IMR-90 (cell line): Measurements from ENCODE around the gene LCNL1. TPM values are rescaled to one million over a fixed set of nuclear protein-coding genes. Genes with fewer than 3 reads are reported as not detected.

Experiments used
- ATAC-seq: fragments of 200-7000 bp; cut with Tn5 transposase; 2 replicates; pipeline ENCODE4 v1.9.1; 2020; ENCODE audit warnings: low read depth, mild to moderate bottlenecking, moderate library complexity
- BruUV-seq: library from RNA; stranded (reverse); fragments of 400-500 nt; replicated peaks from 2 replicates; lab custom pipeline; 2021; lab: Mats Ljungman, UMichigan
- CTCF ChIA-PET: fragments of 300-600 bp; formaldehyde crosslinking; extraction: SDS; loops from one replicate; lab custom pipeline; 2021; ENCODE audit warnings: antibody characterized with exemption; lab: Yijun Ruan, JAX
- POLR2A ChIA-PET: fragments of 300-600 bp; sonication (Branson Sonifier 250); formaldehyde crosslinking; loops from one replicate; lab custom pipeline; 2022; ENCODE audit warnings: antibody characterized with exemption; ENCODE audit not compliant: unreplicated experiment; lab: Charles Lee
- DNase-seq: peaks from one replicate; pipeline ENCODE4 v3.0.0; 2013
- H2AFZ ChIP-seq: replicated peaks from 2 replicates; pipeline ENCODE3; 2013; ENCODE audit warnings: low read length, mild to moderate bottlenecking; ENCODE audit not compliant: poor library complexity
- H2AK5ac ChIP-seq: 2 replicates; pipeline ENCODE4 v1.6.1; 2013; ENCODE audit warnings: low read depth, low read length, inconsistent platforms
- H2AK9ac ChIP-seq: replicated peaks from 2 replicates; pipeline ENCODE3; 2013; ENCODE audit warnings: mild to moderate bottlenecking, low read depth, low read length, moderate library complexity; ENCODE audit not compliant: poor library complexity
- H2BK120ac ChIP-seq: 2 replicates; pipeline ENCODE4 v1.6.1; 2013; ENCODE audit warnings: low read depth, low read length, inconsistent platforms
- H2BK15ac ChIP-seq: 3 replicates; pipeline ENCODE4 v1.6.1; 2013; ENCODE audit warnings: low read depth, low read length, inconsistent platforms
- H2BK20ac ChIP-seq: 2 replicates; pipeline ENCODE4 v1.6.1; 2013; ENCODE audit warnings: low read depth, mild to moderate bottlenecking, inconsistent platforms, low read length, moderate library complexity
- H2BK5ac ChIP-seq: 2 replicates; pipeline ENCODE4 v1.6.1; 2013; ENCODE audit warnings: mild to moderate bottlenecking, low read depth, low read length, inconsistent platforms; ENCODE audit not compliant: poor library complexity, severe bottlenecking
- H3K14ac ChIP-seq: replicated peaks from 2 replicates; pipeline ENCODE4 v1.6.1; 2013; ENCODE audit warnings: low read depth, low read length, inconsistent platforms
- H3K18ac ChIP-seq: 2 replicates; pipeline ENCODE4 v1.6.1; 2013; ENCODE audit warnings: low read depth, low read length, control low read depth
- H3K23ac ChIP-seq: 2 replicates; pipeline ENCODE4 v1.6.1; 2013; ENCODE audit warnings: low read depth, low read length, inconsistent platforms
- H3K27ac ChIP-seq: 2 replicates; pipeline ENCODE4 v1.5.1; 2013; ENCODE audit warnings: mild to moderate bottlenecking, control low read depth, low read length; ENCODE audit not compliant: insufficient read depth
- H3K27me3 ChIP-seq: 2 replicates; pipeline ENCODE4 v1.6.1; 2013; ENCODE audit warnings: low read length; ENCODE audit not compliant: control insufficient read depth, insufficient read depth
- H3K36me3 ChIP-seq: 2 replicates; pipeline ENCODE4 v1.6.1; 2013; ENCODE audit warnings: low read length, mixed read lengths; ENCODE audit not compliant: control insufficient read depth, insufficient read depth
- H3K4ac ChIP-seq: 2 replicates; pipeline ENCODE4 v1.6.1; 2013; ENCODE audit warnings: low read depth, low read length, inconsistent platforms
- H3K4me1 ChIP-seq: 2 replicates; pipeline ENCODE4 v1.6.1; 2013; ENCODE audit warnings: low read length, mixed read lengths; ENCODE audit not compliant: control insufficient read depth, insufficient read depth
- H3K4me2 ChIP-seq: 2 replicates; pipeline ENCODE4 v1.6.1; 2013; ENCODE audit warnings: low read depth, mild to moderate bottlenecking, control low read depth, low read length, moderate library complexity
- H3K4me3 ChIP-seq: 2 replicates; pipeline ENCODE4 v1.5.1; 2013; ENCODE audit warnings: low read depth, mild to moderate bottlenecking, control low read depth, low read length, moderate library complexity; ENCODE audit not compliant: insufficient read depth
- H3K56ac ChIP-seq: 2 replicates; pipeline ENCODE4 v1.6.1; 2013; ENCODE audit warnings: low read length, inconsistent platforms; ENCODE audit not compliant: insufficient read depth; ENCODE audit errors: extremely low read depth
- H3K79me1 ChIP-seq, 2 experiments: 2 replicates each; pipeline ENCODE4 v1.6.1; 2013; ENCODE audit warnings: low read length in 2 of 2, inconsistent platforms in 1 of 2, low read depth in 1 of 2
- H3K9ac ChIP-seq: 2 replicates; pipeline ENCODE4 v1.6.1; 2013; ENCODE audit warnings: low read depth, low read length, control low read depth
- H3K9me1 ChIP-seq: 2 replicates; pipeline ENCODE4 v1.6.1; 2013; ENCODE audit warnings: low read length, inconsistent platforms; ENCODE audit not compliant: insufficient read depth
- H3K9me3 ChIP-seq: 2 replicates; pipeline ENCODE4 v1.6.1; 2013; ENCODE audit warnings: low read length; ENCODE audit not compliant: control insufficient read depth, insufficient read depth
- H4K20me1 ChIP-seq: 2 replicates; pipeline ENCODE4 v1.6.1; 2013; ENCODE audit warnings: low read length, inconsistent platforms; ENCODE audit not compliant: insufficient read depth
- H4K5ac ChIP-seq: 2 replicates; pipeline ENCODE4 v1.6.1; 2013; ENCODE audit warnings: mild to moderate bottlenecking, low read depth, low read length, control low read depth
- H4K8ac ChIP-seq, 2 experiments: 2 replicates each; pipeline ENCODE4 v1.6.1; 2013; ENCODE audit warnings: low read depth in 2 of 2, low read length in 2 of 2, control low read depth in 1 of 2, inconsistent platforms in 1 of 2
- H4K91ac ChIP-seq: 2 replicates; pipeline ENCODE4 v1.6.1; 2013; ENCODE audit warnings: low read depth, low read length, inconsistent platforms; ENCODE audit not compliant: insufficient read depth
- WGBS, 2 experiments: methylation state at CpG; one replicate each; pipeline versions ENCODE4 v1.1.5 to v1.1.7; 2013; ENCODE audit warnings: missing lambda C conversion rate in 2 of 2; ENCODE audit not compliant: insufficient read length in 1 of 2; ENCODE audit errors: extremely low coverage in 2 of 2; 5-methylcytosine and 5-hydroxymethylcytosine counted together
- dilution Hi-C: fragments of 300-500 bp; cut with HindIII; formaldehyde crosslinking; loops from one replicate; pipeline ENCODE4 v1.14.3; 2018; ENCODE audit warnings: low sequenced_read_pairs; ENCODE audit not compliant: unreplicated experiment
- in situ Hi-C: fragments of 300-500 bp; cut with MboI; formaldehyde crosslinking; loops from 3 replicates; pipeline ENCODE4 v1.14.3; 2019; ENCODE audit warnings: low sequenced_read_pairs, inconsistent platforms, mixed read lengths
- intact Hi-C: fragments of 100-400 bp; cut with micrococcal nuclease; formaldehyde crosslinking; loops from 2 replicates; pipeline ENCODE4 v1.10.0; 2022
- polyA plus RNA-seq, 3 experiments: library from polyadenylated mRNA; depleted of rRNA; stranded (reverse); fragments of >200 nt; gene quantifications; 2 replicates each; pipeline ENCODE4 v1.2.3, GENCODE V29; 2012; ENCODE audit warnings: low replicate concordance in 1 of 3
- total RNA-seq: library from RNA; depleted of rRNA; stranded (reverse); fragments of >200 nt; gene quantifications from 2 replicates; pipeline ENCODE4 v1.2.3, GENCODE V29; 2012
- TF ChIP-seq, protein P1 (sequence below): conservative IDR thresholded peaks from 2 replicates; pipeline ENCODE4 v1.5.1; 2012; ENCODE audit warnings: mild to moderate bottlenecking, low read depth, low read length, improper control_type of control experiment

The LCNL1 gene
- total and polyA plus RNA-seq, 2 of the 4 experiments (the other 2 are of a cell fraction), result 0.15 TPM; not detected in 1

DNA sequence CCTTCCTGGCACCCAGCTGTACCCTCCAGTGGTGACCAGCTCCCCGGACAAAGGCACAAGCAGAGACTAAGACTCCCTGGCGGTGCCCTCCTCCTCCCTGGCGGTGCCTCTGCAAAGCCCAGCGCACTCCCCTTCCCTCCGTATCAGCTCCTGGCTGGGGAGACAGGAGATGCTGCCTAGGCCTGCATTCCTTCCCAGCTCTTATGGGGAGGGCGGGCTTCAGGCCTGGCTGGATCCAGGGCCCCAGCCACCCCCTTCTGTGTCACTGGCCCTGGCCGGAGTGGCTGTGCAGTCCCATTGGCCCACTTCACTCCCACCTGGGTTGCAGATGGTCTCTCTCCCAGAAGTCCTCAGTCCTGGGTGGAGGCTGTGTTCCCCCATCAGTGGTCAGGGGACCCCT, 24.3 kb upstream of the LCNL1 start:
- no peak overlapping the region for H3K4ac ChIP-seq
- H2BK5ac ChIP-seq, result no peak overlapping the region
- H3K79me1 ChIP-seq, result no peaks in the 10 kb centered on the region
- no peak overlapping the region for H3K4me3 ChIP-seq
- ATAC-seq (no peak), DNase-seq (no peak)
- H2BK120ac ChIP-seq, result no peak overlapping the region
- no peak overlapping the region for H3K27ac ChIP-seq
- H4K91ac ChIP-seq, result no peak overlapping the region
- ChIA-PET CTCF (no interaction called here), POLR2A (no interaction called here)
- H2BK20ac ChIP-seq, result no peak overlapping the region
- H3K9me1 ChIP-seq, result peaks cover 2% of the 10 kb centered on the region; the same call in 1 of the 2 replicates
- no peak overlapping the region for H3K14ac ChIP-seq
- no peak overlapping the region for H4K5ac ChIP-seq
- H3K9me3 ChIP-seq, result peaks cover 3% of the 10 kb centered on the region
- H3K56ac ChIP-seq, result no peak overlapping the region
- no peak overlapping the region for H2BK15ac ChIP-seq
- intact Hi-C loops (no loop called here), dilution Hi-C loops (no loop called here), in situ Hi-C loops (no loop called here)
- no peak overlapping the region for H3K9ac ChIP-seq
- 72% methylated on average over 5 of the region's 7 CpGs; no CpG with 5 or more reads in 1 of the 2 experiments for WGBS, 2 experiments
- H3K36me3 ChIP-seq, result no peaks in the 10 kb centered on the region
- no TSS peak for BruUV-seq
- H3K23ac ChIP-seq, result no peak overlapping the region
- H3K18ac ChIP-seq, result no peak overlapping the region
- H2AK9ac ChIP-seq, result peak overlapping the region; percentile 65
- no peaks in the 10 kb centered on the region for H3K4me1 ChIP-seq
- H4K8ac ChIP-seq, result no peak overlapping the region
- no peak overlapping the region for H3K4me2 ChIP-seq
- peaks cover 27% of the 10 kb centered on the region for H3K27me3 ChIP-seq
- no peak overlapping the region for H2AFZ ChIP-seq
- no peaks in the 10 kb centered on the region for H4K20me1 ChIP-seq
- TF ChIP-seq, protein P1, sequence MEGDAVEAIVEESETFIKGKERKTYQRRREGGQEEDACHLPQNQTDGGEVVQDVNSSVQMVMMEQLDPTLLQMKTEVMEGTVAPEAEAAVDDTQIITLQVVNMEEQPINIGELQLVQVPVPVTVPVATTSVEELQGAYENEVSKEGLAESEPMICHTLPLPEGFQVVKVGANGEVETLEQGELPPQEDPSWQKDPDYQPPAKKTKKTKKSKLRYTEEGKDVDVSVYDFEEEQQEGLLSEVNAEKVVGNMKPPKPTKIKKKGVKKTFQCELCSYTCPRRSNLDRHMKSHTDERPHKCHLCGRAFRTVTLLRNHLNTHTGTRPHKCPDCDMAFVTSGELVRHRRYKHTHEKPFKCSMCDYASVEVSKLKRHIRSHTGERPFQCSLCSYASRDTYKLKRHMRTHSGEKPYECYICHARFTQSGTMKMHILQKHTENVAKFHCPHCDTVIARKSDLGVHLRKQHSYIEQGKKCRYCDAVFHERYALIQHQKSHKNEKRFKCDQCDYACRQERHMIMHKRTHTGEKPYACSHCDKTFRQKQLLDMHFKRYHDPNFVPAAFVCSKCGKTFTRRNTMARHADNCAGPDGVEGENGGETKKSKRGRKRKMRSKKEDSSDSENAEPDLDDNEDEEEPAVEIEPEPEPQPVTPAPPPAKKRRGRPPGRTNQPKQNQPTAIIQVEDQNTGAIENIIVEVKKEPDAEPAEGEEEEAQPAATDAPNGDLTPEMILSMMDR, result no peak
- no peak overlapping the region for H2AK5ac ChIP-seq
